Peyer's patch (tissue), 4 donors: Measurements from ENCODE around the gene MNX1.

Source experiments
- POLR2A ChIP-seq, 2 donors: fragments of 450-650 bp; IDR thresholded peaks; one replicate each; pipeline ENCODE4 v1.5.1; 2017; ENCODE audit warnings: antibody characterized with exemption in 2 of 2, mild to moderate bottlenecking in 2 of 2, moderate library complexity in 2 of 2
- TF ChIP-seq, protein P1 (sequence below), 6 experiments: fragments of 450-650 bp in 4 of 6; fragments of 200-600 bp in 2 of 6; sonication (generic) in 1 of 6; IDR thresholded peaks; one replicate each; pipeline ENCODE4 v1.5.1; 2017 to 2019; ENCODE audit warnings: antibody characterized with exemption in 6 of 6, mild to moderate bottlenecking in 3 of 6, moderate library complexity in 1 of 6

- TF ChIP-seq, protein P1, sequence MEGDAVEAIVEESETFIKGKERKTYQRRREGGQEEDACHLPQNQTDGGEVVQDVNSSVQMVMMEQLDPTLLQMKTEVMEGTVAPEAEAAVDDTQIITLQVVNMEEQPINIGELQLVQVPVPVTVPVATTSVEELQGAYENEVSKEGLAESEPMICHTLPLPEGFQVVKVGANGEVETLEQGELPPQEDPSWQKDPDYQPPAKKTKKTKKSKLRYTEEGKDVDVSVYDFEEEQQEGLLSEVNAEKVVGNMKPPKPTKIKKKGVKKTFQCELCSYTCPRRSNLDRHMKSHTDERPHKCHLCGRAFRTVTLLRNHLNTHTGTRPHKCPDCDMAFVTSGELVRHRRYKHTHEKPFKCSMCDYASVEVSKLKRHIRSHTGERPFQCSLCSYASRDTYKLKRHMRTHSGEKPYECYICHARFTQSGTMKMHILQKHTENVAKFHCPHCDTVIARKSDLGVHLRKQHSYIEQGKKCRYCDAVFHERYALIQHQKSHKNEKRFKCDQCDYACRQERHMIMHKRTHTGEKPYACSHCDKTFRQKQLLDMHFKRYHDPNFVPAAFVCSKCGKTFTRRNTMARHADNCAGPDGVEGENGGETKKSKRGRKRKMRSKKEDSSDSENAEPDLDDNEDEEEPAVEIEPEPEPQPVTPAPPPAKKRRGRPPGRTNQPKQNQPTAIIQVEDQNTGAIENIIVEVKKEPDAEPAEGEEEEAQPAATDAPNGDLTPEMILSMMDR (IDR thresholded peaks at IDR 0.05): no peak
- no peak for TF ChIP-seq POLR2A (IDR thresholded peaks at IDR 0.05)
Observed at GRCh38 chr7:156993925-156994235, 16.6 kb downstream of the MNX1 start.
